H9 (cell line): Measurements from ENCODE around the gene FLVCR2. TPM values are rescaled to one million over a fixed set of nuclear protein-coding genes. Genes with fewer than 3 reads are reported as not detected.

Source experiments
- DNase-seq: peaks from one replicate; pipeline ENCODE4 v3.0.0-alpha.2; 2017
- H2AFZ ChIP-seq: one replicate; pipeline ENCODE4 v1.6.1; 2013; ENCODE audit warnings: mild to moderate bottlenecking, low read length, control low read depth, moderate library complexity
- H2AK5ac ChIP-seq: 2 replicates; pipeline ENCODE4 v1.6.1; 2013; ENCODE audit warnings: low read length, control low read depth, mixed read lengths; ENCODE audit not compliant: insufficient read length
- H2BK120ac ChIP-seq: one replicate; pipeline ENCODE4 v1.6.1; 2013; ENCODE audit warnings: low read depth, mild to moderate bottlenecking, low read length, control low read depth, inconsistent platforms; ENCODE audit not compliant: poor library complexity, severe bottlenecking
- H2BK12ac ChIP-seq: 2 replicates; pipeline ENCODE4 v1.6.1; 2013; ENCODE audit warnings: low read length, control low read depth, mixed read lengths, low read depth; ENCODE audit not compliant: insufficient read length
- H2BK15ac ChIP-seq: 2 replicates; pipeline ENCODE4 v1.6.1; 2013; ENCODE audit warnings: low read depth, low read length, control low read depth
- H2BK20ac ChIP-seq: one replicate; pipeline ENCODE4 v1.6.1; 2013; ENCODE audit warnings: low read depth, mild to moderate bottlenecking, low read length, control low read depth, inconsistent platforms; ENCODE audit not compliant: poor library complexity, severe bottlenecking
- H2BK5ac ChIP-seq: 2 replicates; pipeline ENCODE4 v1.6.1; 2013; ENCODE audit warnings: low read length, control low read depth, mixed read lengths; ENCODE audit not compliant: insufficient read length
- H3K14ac ChIP-seq: 2 replicates; pipeline ENCODE4 v1.6.1; 2013; ENCODE audit warnings: low read length, control low read depth; ENCODE audit not compliant: insufficient read depth
- H3K18ac ChIP-seq: 2 replicates; pipeline ENCODE4 v1.6.1; 2013; ENCODE audit warnings: low read depth, mild to moderate bottlenecking, mixed read lengths, low read length, control low read depth; ENCODE audit not compliant: insufficient read length
- H3K23ac ChIP-seq: 2 replicates; pipeline ENCODE4 v1.6.1; 2013; ENCODE audit warnings: low read length, control low read depth, mixed read lengths, low read depth; ENCODE audit not compliant: insufficient read length
- H3K23me2 ChIP-seq: 2 replicates; pipeline ENCODE4 v1.6.1; 2013; ENCODE audit warnings: low read depth, mild to moderate bottlenecking, mixed read lengths, low read length, control low read depth; ENCODE audit not compliant: insufficient read length, poor library complexity, severe bottlenecking
- H3K27ac ChIP-seq: 2 replicates; pipeline ENCODE4 v1.5.1; 2013; ENCODE audit warnings: low read length, control low read depth, mixed read lengths, low read depth; ENCODE audit not compliant: insufficient read length
- H3K27me3 ChIP-seq: 2 replicates; pipeline ENCODE4 v1.6.1; 2013; ENCODE audit warnings: low read length, control low read depth, inconsistent platforms; ENCODE audit not compliant: insufficient read depth
- H3K4ac ChIP-seq: 2 replicates; pipeline ENCODE4 v1.6.1; 2013; ENCODE audit warnings: low read depth, mild to moderate bottlenecking, control low read depth, inconsistent platforms, low read length, moderate library complexity
- H3K4me1 ChIP-seq: 2 replicates; pipeline ENCODE4 v1.6.1; 2013; ENCODE audit warnings: low read length, control low read depth, inconsistent platforms; ENCODE audit not compliant: insufficient read depth
- H3K4me2 ChIP-seq: 2 replicates; pipeline ENCODE4 v1.6.1; 2013; ENCODE audit warnings: low read length, control low read depth, mixed read lengths; ENCODE audit not compliant: insufficient read length, insufficient read depth
- H3K56ac ChIP-seq: 2 replicates; pipeline ENCODE4 v1.6.1; 2013; ENCODE audit warnings: low read depth, mild to moderate bottlenecking, mixed read lengths, low read length, control low read depth; ENCODE audit not compliant: insufficient read length
- H3K79me1 ChIP-seq: 2 replicates; pipeline ENCODE4 v1.6.1; 2013; ENCODE audit warnings: low read depth, mild to moderate bottlenecking, moderate library complexity, low read length, control low read depth, inconsistent platforms; ENCODE audit not compliant: insufficient read depth, poor library complexity, severe bottlenecking
- H3K79me2 ChIP-seq: 2 replicates; pipeline ENCODE4 v1.6.1; 2013; ENCODE audit warnings: low read length, control low read depth, inconsistent platforms; ENCODE audit not compliant: insufficient read depth
- H3K9ac ChIP-seq: 2 replicates; pipeline ENCODE4 v1.6.1; 2013; ENCODE audit warnings: low read length, control low read depth, mixed read lengths; ENCODE audit not compliant: insufficient read length; ENCODE audit errors: extremely low read depth
- H3K9me3 ChIP-seq: one replicate; pipeline ENCODE4 v1.6.1; 2013; ENCODE audit warnings: low read depth, low read length, inconsistent platforms; ENCODE audit not compliant: control insufficient read depth
- H3T11ph ChIP-seq: one replicate; pipeline ENCODE4 v1.6.1; 2013; ENCODE audit warnings: mild to moderate bottlenecking, low read length, control low read depth, inconsistent platforms
- H4K20me1 ChIP-seq: one replicate; pipeline ENCODE4 v1.6.1; 2013; ENCODE audit not compliant: control insufficient read depth, insufficient read length, insufficient read depth
- H4K5ac ChIP-seq: 2 replicates; pipeline ENCODE4 v1.6.1; 2013; ENCODE audit warnings: low read depth, mild to moderate bottlenecking, mixed read lengths, low read length, control low read depth; ENCODE audit not compliant: insufficient read length
- H4K8ac ChIP-seq: replicated peaks from 2 replicates; pipeline ENCODE4 v1.6.1; 2013; ENCODE audit warnings: low read length, control low read depth, mixed read lengths, low read depth; ENCODE audit not compliant: insufficient read length
- H4K91ac ChIP-seq: 2 replicates; pipeline ENCODE4 v1.6.1; 2013; ENCODE audit warnings: low read depth, mild to moderate bottlenecking, moderate library complexity, mixed read lengths, low read length, control low read depth; ENCODE audit not compliant: insufficient read length
- H3K27ac Mint-ChIP-seq, 3 experiments: 2 replicates in 2 of 3; 3 replicates in 1 of 3; pipeline ENCODE4 v1.8.0; 2020 to 2021; ENCODE audit warnings: mixed read lengths in 3 of 3, mild to moderate bottlenecking in 1 of 3, moderate library complexity in 1 of 3
- H3K27me3 Mint-ChIP-seq: 2 replicates; pipeline ENCODE4 v1.8.0; 2021; ENCODE audit warnings: low read depth, mild to moderate bottlenecking, moderate library complexity, mixed read lengths
- H3K36me3 Mint-ChIP-seq, 3 experiments: 2 replicates in 2 of 3; 3 replicates in 1 of 3; pipeline ENCODE4 v1.8.0; 2020 to 2021; ENCODE audit warnings: low read depth in 3 of 3, mixed read lengths in 3 of 3; ENCODE audit not compliant: insufficient read depth in 1 of 3
- H3K4me1 Mint-ChIP-seq, 2 experiments: 2 replicates each; pipeline ENCODE4 v1.8.0; 2020; ENCODE audit warnings: mixed read lengths in 2 of 2
- H3K4me3 Mint-ChIP-seq, 2 experiments: 2 replicates in 1 of 2; 3 replicates in 1 of 2; pipeline ENCODE4 v1.8.0; 2020 to 2021; ENCODE audit warnings: mild to moderate bottlenecking in 2 of 2, mixed read lengths in 2 of 2, moderate library complexity in 1 of 2
- H3K9me3 Mint-ChIP-seq, 2 experiments: 2 replicates in 1 of 2; 3 replicates in 1 of 2; pipeline ENCODE4 v1.8.0; 2020; ENCODE audit warnings: mild to moderate bottlenecking in 2 of 2, mixed read lengths in 2 of 2, moderate library complexity in 1 of 2
- WGBS: extraction: QIAGEN DNeasy Blood & Tissue Kit; methylation state at CpG from one replicate; pipeline ENCODE4 v1.1.7; 2013; ENCODE audit warnings: missing lambda C conversion rate, low lambda C conversion rate, mixed read lengths; ENCODE audit not compliant: insufficient read length; ENCODE audit errors: extremely low coverage; 5-methylcytosine and 5-hydroxymethylcytosine counted together
- total RNA-seq: library from RNA; stranded (reverse); gene quantifications from 2 replicates; pipeline ENCODE4 v1.2.1, GENCODE V29; 2021
- TF ChIP-seq, protein P1 (sequence below): fragments of 200-600 bp; sonication (generic); conservative IDR thresholded peaks from 3 replicates; pipeline ENCODE4 v1.8.0; 2021; ENCODE audit warnings: antibody characterized with exemption, mild to moderate bottlenecking

FLVCR2 gene
- total RNA-seq, 1 experiment from 2014 or later = 7.1 TPM

DNA sequence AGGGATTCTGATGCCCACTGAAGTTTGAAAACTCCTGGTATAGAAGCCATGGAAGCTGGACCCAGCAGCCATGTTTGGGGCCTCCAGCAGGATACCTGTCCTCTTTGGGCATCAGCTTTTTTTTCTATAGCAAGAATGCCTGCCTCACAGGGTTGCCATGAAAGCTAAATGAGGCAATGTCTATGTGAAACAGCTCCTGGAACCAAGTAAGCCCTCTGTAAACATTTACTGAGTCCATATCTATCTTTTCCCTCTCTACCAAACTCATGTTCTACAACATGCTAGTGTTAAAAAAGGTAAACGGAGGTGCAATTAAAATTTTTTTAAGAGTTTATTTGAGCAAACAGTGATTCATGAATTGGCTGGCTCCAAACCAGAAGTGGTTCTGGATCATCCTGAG lies 28.6 kb downstream of the FLVCR2 start:
- no peak overlapping the region for H3K4me3 Mint-ChIP-seq
- H4K8ac ChIP-seq = no peak overlapping the region
- no peak overlapping the region for H4K5ac ChIP-seq
- no peaks in the 10 kb centered on the region for H3K9me3 ChIP-seq
- no peaks in the 10 kb centered on the region for H3K27me3 ChIP-seq
- peaks cover 2% of the 10 kb centered on the region; the same call in 1 of the 2 replicates for H3K27me3 Mint-ChIP-seq
- no peak overlapping the region for H4K91ac ChIP-seq
- H3K79me2 ChIP-seq = no peaks in the 10 kb centered on the region
- H3K23ac ChIP-seq = no peak overlapping the region
- no peak overlapping the region for H2BK5ac ChIP-seq
- H2AFZ ChIP-seq = no peak overlapping the region
- no peak overlapping the region for H2BK12ac ChIP-seq
- H3K4ac ChIP-seq = no peak overlapping the region
- H3K27ac Mint-ChIP-seq = no peak overlapping the region; a peak in 1 of 7 replicates
- H3K9me3 Mint-ChIP-seq = peaks cover 0 to 4% of the 10 kb centered on the region in 2 experiments; a peak in 1 of 5 replicates
- DNase-seq = no peak
- peaks cover 0 to 1% (median 0%) of the 10 kb centered on the region in 3 experiments; a peak in 1 of 7 replicates for H3K36me3 Mint-ChIP-seq
- no peaks in the 10 kb centered on the region for H3K79me1 ChIP-seq
- H3K9ac ChIP-seq = no peak overlapping the region
- no peak overlapping the region for H2AK5ac ChIP-seq
- no peak overlapping the region for H3K18ac ChIP-seq
- H2BK20ac ChIP-seq = no peak overlapping the region
- H3T11ph ChIP-seq = no peak overlapping the region
- H3K4me1 Mint-ChIP-seq = peaks cover 9 to 13% of the 10 kb centered on the region in 2 experiments
- H3K56ac ChIP-seq = no peak overlapping the region
- no peak overlapping the region for H2BK120ac ChIP-seq
- H3K14ac ChIP-seq = no peak overlapping the region
- TF ChIP-seq, protein P1, sequence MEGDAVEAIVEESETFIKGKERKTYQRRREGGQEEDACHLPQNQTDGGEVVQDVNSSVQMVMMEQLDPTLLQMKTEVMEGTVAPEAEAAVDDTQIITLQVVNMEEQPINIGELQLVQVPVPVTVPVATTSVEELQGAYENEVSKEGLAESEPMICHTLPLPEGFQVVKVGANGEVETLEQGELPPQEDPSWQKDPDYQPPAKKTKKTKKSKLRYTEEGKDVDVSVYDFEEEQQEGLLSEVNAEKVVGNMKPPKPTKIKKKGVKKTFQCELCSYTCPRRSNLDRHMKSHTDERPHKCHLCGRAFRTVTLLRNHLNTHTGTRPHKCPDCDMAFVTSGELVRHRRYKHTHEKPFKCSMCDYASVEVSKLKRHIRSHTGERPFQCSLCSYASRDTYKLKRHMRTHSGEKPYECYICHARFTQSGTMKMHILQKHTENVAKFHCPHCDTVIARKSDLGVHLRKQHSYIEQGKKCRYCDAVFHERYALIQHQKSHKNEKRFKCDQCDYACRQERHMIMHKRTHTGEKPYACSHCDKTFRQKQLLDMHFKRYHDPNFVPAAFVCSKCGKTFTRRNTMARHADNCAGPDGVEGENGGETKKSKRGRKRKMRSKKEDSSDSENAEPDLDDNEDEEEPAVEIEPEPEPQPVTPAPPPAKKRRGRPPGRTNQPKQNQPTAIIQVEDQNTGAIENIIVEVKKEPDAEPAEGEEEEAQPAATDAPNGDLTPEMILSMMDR = no peak
- H3K4me1 ChIP-seq = no peaks in the 10 kb centered on the region
- WGBS = no CpG with 5 or more reads among the region's 1 CpG
- no peak overlapping the region for H3K27ac ChIP-seq
- H3K4me2 ChIP-seq = no peak overlapping the region
- no peaks in the 10 kb centered on the region for H4K20me1 ChIP-seq
- H3K23me2 ChIP-seq = no peaks in the 10 kb centered on the region
- no peak overlapping the region for H2BK15ac ChIP-seq
